GM12878 (cell line): Measurements from ENCODE around the gene ANKRD34A. TPM values are rescaled to one million over a fixed set of nuclear protein-coding genes. Genes with fewer than 3 reads are reported as not detected.

ENCODE experiments used
- ATAC-seq: fragments of 200-7000 bp; cut with Tn5 transposase; 3 replicates; pipeline ENCODE4 v1.9.1; 2020; ENCODE audit warnings: mild to moderate bottlenecking, moderate library complexity
- BruUV-seq: library from RNA; stranded (reverse); fragments of 400-500 nt; replicated peaks from 2 replicates; lab custom pipeline; 2021; lab: Mats Ljungman, UMichigan
- CTCF ChIA-PET: fragments of 300-600 bp; sonication (Branson Sonifier 250); formaldehyde crosslinking; extraction: SDS; loops from one replicate; lab custom pipeline; 2021; ENCODE audit warnings: inconsistent platforms; lab: Yijun Ruan, JAX
- POLR2A ChIA-PET: fragments of 350-600 bp; formaldehyde crosslinking; extraction: SDS; loops from one replicate; lab custom pipeline; 2021; ENCODE audit warnings: inconsistent platforms; lab: Charles Lee
- RAD21 ChIA-PET: fragments of 300-600 bp; sonication (Branson Sonifier 250); formaldehyde crosslinking; loops from one replicate; lab custom pipeline; 2023; ENCODE audit warnings: antibody characterized with exemption; ENCODE audit not compliant: unreplicated experiment; lab: Charles Lee
- SMC1A ChIA-PET: fragments of 300-600 bp; sonication (Branson Sonifier 250); formaldehyde crosslinking; loops from one replicate; lab custom pipeline; 2023; ENCODE audit not compliant: unreplicated experiment, uncharacterized antibody; lab: Charles Lee
- DNase-seq: peaks from one replicate; pipeline ENCODE4 v3.0.0-alpha.2; 2011; ENCODE audit warnings: low read depth, low spot score
- FAIRE-seq: peaks from 3 replicates; lab custom pipeline; 2011; peaks lifted over from hg19 to GRCh38; lab: Jason Lieb, UNC
- H2AFZ ChIP-seq: 2 replicates; pipeline ENCODE4 v1.6.0; 2011; ENCODE audit warnings: low read depth, low read length, control low read depth; ENCODE audit not compliant: control insufficient read depth
- H3K27ac ChIP-seq: 2 replicates; pipeline ENCODE4 v1.5.1; 2011; ENCODE audit warnings: control low read depth; ENCODE audit not compliant: control insufficient read depth, insufficient read depth
- H3K27me3 ChIP-seq, 2 experiments: replicated peaks in 1 of 2; 2 replicates each; pipeline versions ENCODE4 v1.6.0 to v1.6.1; 2011; ENCODE audit warnings: low read length in 1 of 2; ENCODE audit not compliant: control insufficient read depth in 2 of 2, insufficient read depth in 2 of 2
- H3K36me3 ChIP-seq, 2 experiments: 2 replicates each; pipeline ENCODE4 v1.5.1; 2011; ENCODE audit warnings: low read length in 1 of 2; ENCODE audit not compliant: control insufficient read depth in 2 of 2, insufficient read depth in 2 of 2
- H3K4me1 ChIP-seq: 2 replicates; pipeline ENCODE4 v1.6.1; 2011; ENCODE audit warnings: mild to moderate bottlenecking, low read length, moderate library complexity, mixed read lengths; ENCODE audit not compliant: control insufficient read depth, insufficient read depth
- H3K4me2 ChIP-seq: 2 replicates; pipeline ENCODE4 v1.6.0; 2011; ENCODE audit warnings: control low read depth; ENCODE audit not compliant: control insufficient read depth, insufficient read depth
- H3K4me3 ChIP-seq: fragments of 200-600 bp; sonication (generic); 2 replicates; pipeline ENCODE4 v1.5.1; 2016
- H3K79me2 ChIP-seq: 2 replicates; pipeline ENCODE4 v1.6.0; 2011; ENCODE audit warnings: low read length; ENCODE audit not compliant: control insufficient read depth, insufficient read depth
- H3K9ac ChIP-seq: 2 replicates; pipeline ENCODE4 v1.8.0; 2011; ENCODE audit warnings: low read length, control low read depth, mixed read lengths; ENCODE audit not compliant: control insufficient read depth, insufficient read depth
- H3K9me3 ChIP-seq: replicated peaks from 3 replicates; pipeline ENCODE4 v1.5.1; 2011; ENCODE audit warnings: mild to moderate bottlenecking, low read length; ENCODE audit not compliant: control insufficient read depth, insufficient read depth
- H4K20me1 ChIP-seq: 2 replicates; pipeline ENCODE4 v1.6.0; 2011; ENCODE audit not compliant: control insufficient read depth, insufficient read depth
- CEBPB ChIP-seq, 2 experiments: fragments of 150-350 bp in 1 of 2; IDR thresholded peaks; 2 replicates each; pipeline ENCODE4 v1.6.1; 2012 to 2014; ENCODE audit warnings: low read depth in 2 of 2, low read length in 2 of 2, borderline replicate concordance in 1 of 2, inconsistent platforms in 1 of 2
- EP300 ChIP-seq, 2 experiments: fragments of 150-350 bp in 1 of 2; IDR thresholded peaks; 2 replicates each; pipeline ENCODE4 v1.6.1; 2011 to 2012; ENCODE audit warnings: low read depth in 2 of 2, low read length in 2 of 2, borderline replicate concordance in 1 of 2, improper control_type of control experiment in 1 of 2, inconsistent platforms in 1 of 2; ENCODE audit not compliant: control insufficient read depth in 1 of 2
- FOXM1 ChIP-seq: IDR thresholded peaks from 2 replicates; pipeline ENCODE4 v1.6.1; 2012; ENCODE audit warnings: low read depth, mild to moderate bottlenecking, inconsistent platforms, low read length, moderate library complexity
- IKZF1 ChIP-seq: fragments of 450-650 bp; conservative IDR thresholded peaks from 2 replicates; pipeline ENCODE4 v1.6.1; 2017; ENCODE audit warnings: antibody characterized with exemption, mild to moderate bottlenecking
- POLR2A ChIP-seq: IDR thresholded peaks from 2 replicates; pipeline ENCODE4 v1.6.1; 2011; ENCODE audit warnings: low read depth, mild to moderate bottlenecking, low read length
- POLR2AphosphoS5 ChIP-seq: IDR thresholded peaks from 2 replicates; pipeline ENCODE4 v1.6.1; 2011; ENCODE audit warnings: mild to moderate bottlenecking, low read length, inconsistent platforms
- SMAD5 ChIP-seq: IDR thresholded peaks from 2 replicates; pipeline ENCODE4 v1.6.1; 2016; ENCODE audit warnings: antibody characterized with exemption, low read depth
- ZBED1 ChIP-seq: IDR thresholded peaks from 2 replicates; pipeline ENCODE4 v1.6.1; 2016; ENCODE audit warnings: borderline replicate concordance
- WGBS: methylation state at CpG from one replicate; pipeline ENCODE4 v1.1.6; 2016; ENCODE audit warnings: low lambda C conversion rate; ENCODE audit not compliant: insufficient replicate concordance, insufficient coverage; ENCODE audit errors: missing lambda C conversion rate; 5-methylcytosine and 5-hydroxymethylcytosine counted together
- in situ Hi-C: fragments of 300-500 bp; cut with MboI; formaldehyde crosslinking; loops from 9 replicates; pipeline ENCODE4 v1.14.3; 2018; ENCODE audit warnings: mixed read lengths
- intact Hi-C: fragments of 100-400 bp; cut with micrococcal nuclease; formaldehyde crosslinking; loops from one replicate; pipeline ENCODE4 v1.14.2; 2022; ENCODE audit not compliant: unreplicated experiment
- polyA plus RNA-seq, 11 experiments: library from polyadenylated mRNA; depleted of rRNA in 4 of 11; unstranded in 6 of 11; stranded (reverse) in 5 of 11; fragments of >200 nt; fragmentation: Nextera tagmentation in 4 of 11; fragmentation: Illumina TruSeq in 1 of 11; extraction: Ambion mirVana in 4 of 11; extraction: Trizol in 1 of 11; gene quantifications; 1 replicate in 1 of 11; 2 replicates in 10 of 11; pipeline versions ENCODE4 v1.2.1 to v1.2.3, GENCODE V29; 2011 to 2016; ENCODE audit warnings: inconsistent platforms in 2 of 11, missing spikeins in 2 of 11, low read depth in 1 of 11
- total RNA-seq, 4 experiments: library from RNA; depleted of rRNA in 3 of 4; stranded (reverse); fragments of >200 nt in 3 of 4; fragmentation: Illumina TruSeq in 1 of 4; extraction: Trizol in 1 of 4; gene quantifications; 2 replicates each; pipeline versions ENCODE4 v1.2.1 to v1.2.3, GENCODE V29; 2013 to 2021
- TF ChIP-seq, protein P1 (sequence below): IDR thresholded peaks from 2 replicates; pipeline ENCODE4 v1.6.1; 2012; ENCODE audit warnings: low read depth, low read length, improper control_type of control experiment

The ANKRD34A gene
- total and polyA plus RNA-seq, 10 of the 15 experiments (the other 5 are each of a cell fraction or from before 2014, with no cell fraction given): 0.40 to 3.5 (median 1.6) TPM

DNA sequence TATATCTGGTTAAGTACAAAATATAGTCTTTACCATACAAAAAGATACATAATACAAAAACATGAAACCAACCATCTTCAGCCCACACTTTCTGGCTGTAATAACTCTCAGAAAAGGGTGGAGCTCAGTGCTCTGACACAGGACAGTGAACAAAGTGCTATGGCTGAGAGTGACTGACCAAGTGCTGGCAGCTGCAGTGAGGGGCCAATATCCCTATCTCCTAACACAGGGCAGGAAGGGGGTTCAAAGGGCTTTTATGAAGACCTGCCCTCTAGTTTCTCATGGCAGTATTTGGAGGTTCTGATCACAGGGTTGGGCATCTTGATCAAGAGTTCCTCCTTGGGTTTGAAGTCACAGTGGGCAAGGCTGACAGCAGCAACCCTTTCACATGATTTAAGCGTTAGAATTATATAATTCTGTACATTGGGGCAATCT lies 28.1 kb upstream of the ANKRD34A start:
- intact Hi-C loops: no loop called here
- H3K79me2 ChIP-seq: peaks cover 15% of the 10 kb centered on the region

More for the DNA sequence above, 28.1 kb upstream of the ANKRD34A start:
- FAIRE-seq (no peak), DNase-seq (no peak), ATAC-seq (peak; percentile 6; the same call in 1 of the 3 replicates)
- ChIA-PET CTCF (interaction anchor here (1.0 to 12.2 kb wide), 4 partner anchors 12 to 18 kb away, joined by 3 to 196 read pairs (median 4); no protein-coding TSS in a partner anchor), POLR2A (interaction anchor here (0.7 to 7.2 kb wide), 4 partner anchors 8 to 28 kb away, joined by 4 to 61 read pairs (median 5); partner anchors contain the start of genes ANKRD34A and POLR3GL), RAD21 (interaction anchor here (7.4 kb wide), 1 partner anchor 14 kb away, joined by 100 read pairs; no protein-coding TSS in a partner anchor), SMC1A (interaction anchor here (1.2 to 12.5 kb wide), 3 partner anchors 12 to 133 kb away, joined by 3 to 244 read pairs (median 7); partner anchors contain the start of gene PIAS3)
- peaks cover 0 to 3% of the 10 kb centered on the region in 2 experiments; a peak in 2 of 4 replicates for H3K36me3 ChIP-seq
- H3K27me3 ChIP-seq: no peaks in the 10 kb centered on the region
- H3K9ac ChIP-seq: no peak overlapping the region
- H3K9me3 ChIP-seq: no peaks in the 10 kb centered on the region
- BruUV-seq: no TSS peak
- H4K20me1 ChIP-seq: no peaks in the 10 kb centered on the region
- H2AFZ ChIP-seq: no peak overlapping the region
- 100% methylated on average over 1 of the region's 1 CpG for WGBS
- no peak overlapping the region for H3K4me2 ChIP-seq
- in situ Hi-C loops: no loop called here
- no peak overlapping the region for H3K27ac ChIP-seq
- H3K4me3 ChIP-seq: no peak overlapping the region
- 0 out of 2 replicates have a peak, but pooled peaks have one; percentile 67 for TF ChIP-seq ZBED1
- no peak for TF ChIP-seq IKZF1
- TF ChIP-seq, protein P1, sequence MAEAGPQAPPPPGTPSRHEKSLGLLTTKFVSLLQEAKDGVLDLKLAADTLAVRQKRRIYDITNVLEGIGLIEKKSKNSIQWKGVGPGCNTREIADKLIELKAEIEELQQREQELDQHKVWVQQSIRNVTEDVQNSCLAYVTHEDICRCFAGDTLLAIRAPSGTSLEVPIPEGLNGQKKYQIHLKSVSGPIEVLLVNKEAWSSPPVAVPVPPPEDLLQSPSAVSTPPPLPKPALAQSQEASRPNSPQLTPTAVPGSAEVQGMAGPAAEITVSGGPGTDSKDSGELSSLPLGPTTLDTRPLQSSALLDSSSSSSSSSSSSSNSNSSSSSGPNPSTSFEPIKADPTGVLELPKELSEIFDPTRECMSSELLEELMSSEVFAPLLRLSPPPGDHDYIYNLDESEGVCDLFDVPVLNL: no peak
- peak; percentile 74; the same call in 1 of the 2 replicates for TF ChIP-seq SMAD5
- peak; percentile 65; the same call in 1 of the 2 replicates for TF ChIP-seq POLR2A
- TF ChIP-seq FOXM1: 0 out of 2 replicates have a peak, but pooled peaks have one; percentile 24
- no peak for TF ChIP-seq EP300 (IDR thresholded peaks at IDR 0.05; ENCODE audit: borderline replicate concordance in 1 of 2, control insufficient read depth in 1 of 2, low read depth in 2 of 2, low read length in 2 of 2)
- TF ChIP-seq POLR2AphosphoS5: peak; percentile 67; the same call in 1 of the 2 replicates
- 0 out of 4 replicates have a peak, but pooled peaks of 1 of the 2 experiments have one; percentile 14 for TF ChIP-seq CEBPB (IDR thresholded peaks at IDR 0.05; ENCODE audit: borderline replicate concordance in 1 of 2, low read depth in 2 of 2, low read length in 2 of 2)
- peaks cover 10% of the 10 kb centered on the region for H3K4me1 ChIP-seq
